Aorta (tissue), 5 donors: ENCODE results near the gene WDR62. TPM values are rescaled to one million over a fixed set of nuclear protein-coding genes. Genes with fewer than 3 reads are reported as not detected.
"Not testable (repeated sequence)": the region's sequence is repeated elsewhere in the genome, so short reads cannot be mapped to it uniquely, and the experiment has no call there.

Experiments
- ATAC-seq: fragments of 200-7000 bp; cut with Tn5 transposase; one replicate; pipeline ENCODE4 v1.9.1; 2022; ENCODE audit warnings: moderate library complexity; ENCODE audit not compliant: low FRiP score
- DNase-seq, 2 donors: peaks; one replicate each; pipeline ENCODE4 v3.0.0-alpha.2; 2020
- H3K27ac ChIP-seq, 2 donors: one replicate each; pipeline ENCODE4 v1.5.1; 2013; ENCODE audit warnings: low read length in 2 of 2, mild to moderate bottlenecking in 2 of 2, moderate library complexity in 2 of 2, control low read depth in 1 of 2, inconsistent platforms in 1 of 2, low read depth in 1 of 2
- H3K27me3 ChIP-seq, 2 donors: one replicate each; pipeline ENCODE4 v1.6.1; 2013; ENCODE audit warnings: control low read depth in 1 of 2, low read length in 1 of 2, mild to moderate bottlenecking in 1 of 2, moderate library complexity in 1 of 2; ENCODE audit not compliant: insufficient read depth in 2 of 2, control insufficient read depth in 1 of 2
- H3K36me3 ChIP-seq, 2 donors: one replicate each; pipeline ENCODE4 v1.6.1; 2013; ENCODE audit warnings: control low read depth in 1 of 2, low read length in 1 of 2, mild to moderate bottlenecking in 1 of 2; ENCODE audit not compliant: insufficient read depth in 2 of 2, control insufficient read depth in 1 of 2
- H3K4me1 ChIP-seq, 2 donors: one replicate each; pipeline ENCODE4 v1.6.1; 2013; ENCODE audit warnings: low read length in 2 of 2, control low read depth in 1 of 2, mild to moderate bottlenecking in 1 of 2, moderate library complexity in 1 of 2; ENCODE audit not compliant: insufficient read depth in 2 of 2, control insufficient read depth in 1 of 2
- H3K4me3 ChIP-seq, 2 donors: one replicate each; pipeline ENCODE4 v1.5.1; 2013; ENCODE audit warnings: low read length in 2 of 2, control low read depth in 1 of 2, mild to moderate bottlenecking in 1 of 2
- H3K9me3 ChIP-seq: one replicate; pipeline ENCODE4 v1.6.1; 2013; ENCODE audit warnings: mild to moderate bottlenecking, low read length; ENCODE audit not compliant: control insufficient read depth
- WGBS, 2 donors: extraction: QIAGEN DNeasy Blood & Tissue Kit; methylation state at CpG; one replicate each; pipeline ENCODE4 v1.1.7; 2013; 5-methylcytosine and 5-hydroxymethylcytosine counted together
- intact Hi-C, 2 donors: fragments of 100-400 bp; cut with DNase I; formaldehyde crosslinking; loops; one replicate each; pipeline versions ENCODE4 v1.14.2 to v1.15.0; 2022
- polyA plus RNA-seq, 2 donors: library from polyadenylated mRNA; stranded (reverse); fragments of 200-250 nt; gene quantifications; one replicate each; pipeline ENCODE4 v1.2.3, GENCODE V29; 2013
- total RNA-seq, 2 donors: library from RNA; stranded (reverse); fragmentation: NEBNext Ultra II Directional; extraction: Animal tissue kit (Norgen Biotek cat#: 25700); gene quantifications; one replicate each; pipeline ENCODE4 v1.2.1, GENCODE V29; 2021
- donor health status: healthy with polysubstance abuse.
- donor health status: Bipolar disorder and iron deficiency.
- donor health status: DM: no; HTN: no; CAD: no.
- donor health status: DM: no; HTN: no; CAD: no.
- donor health status: DM: yes; HTN: yes; CAD: no.

The WDR62 gene
- total and polyA plus RNA-seq, 4 donors, result 0.25 to 1.3 (median 0.35) TPM

- Histone ChIP-seq H3K27me3 (no peaks in the 10 kb centered on the region), H3K9me3 (no peaks in the 10 kb centered on the region), H3K4me3 (peak within 1 kb of the TSS; percentile 48 to 50), H3K4me1 (no peaks in the 10 kb centered on the region), H3K36me3 (no peaks in the 10 kb centered on the region), H3K27ac (peak within 1 kb of the TSS in 1 of 2 donors; percentile 61)
- DNase-seq (peak; percentile 90 to 94), ATAC-seq (peak; percentile 76)
- intact Hi-C loops, result loop anchor here in 1 of 2 donors (2.0 to 5.0 kb wide), 2 partner anchors 61 to 118 kb away; partner anchors contain the start of genes SDHAF1, THAP8 and WDR62
- WGBS, 2 donors, result 2% methylated on average over 59 of the region's 59 CpGs
Observed at GRCh38 chr19:36115453-36116343, 61.0 kb downstream of the WDR62 start, which contains the start of gene TBCB. TBCB (plus strand) TSS chr19:36115468; CDS start chr19:36115561, 93 bp downstream.

- Histone ChIP-seq H3K36me3 (no peaks in the 10 kb centered on the region), H3K27ac (peak overlapping the region in 1 of 2 donors; percentile 60), H3K27me3 (no peaks in the 10 kb centered on the region), H3K4me1 (no peaks in the 10 kb centered on the region), H3K9me3 (no peaks in the 10 kb centered on the region), H3K4me3 (peak overlapping the region; percentile 19 to 48)
- intact Hi-C loops, result loop anchor here in 1 of 2 donors (5.0 kb wide), 1 partner anchor 119 kb away; the partner anchor contains the start of gene SDHAF1
- DNase-seq (no peak), ATAC-seq (no peak)
- WGBS, 2 donors, result 88 to 95% methylated on average over 1 of the region's 1 CpG
Observed at GRCh38 chr19:36116344-36116637, 61.6 kb downstream of the WDR62 start.

GRCh38 chr19:36120092-36120983 is 65.6 kb downstream of the WDR62 start:
- Histone ChIP-seq H3K9me3 (no peaks in the 10 kb centered on the region), H3K4me3 (no peak overlapping the region), H3K27ac (no peak overlapping the region), H3K4me1 (no peaks in the 10 kb centered on the region), H3K27me3 (no peaks in the 10 kb centered on the region), H3K36me3 (peaks cover 2 to 4% of the 10 kb centered on the region in 2 donors)
- DNase-seq, result no peak
- WGBS, 2 donors, result 84 to 87% methylated on average over 26 of the region's 26 CpGs
- intact Hi-C loops, result no loop called here
- peak; percentile 30 for ATAC-seq

- intact Hi-C loops, result no loop called here
- ATAC-seq, result no peak
- H3K9me3 ChIP-seq, result no peaks in the 10 kb centered on the region
- no peaks in the 10 kb centered on the region for H3K27me3 ChIP-seq
- 90 to 91% methylated on average over 16 to 18 of the region's 18 CpGs for WGBS, 2 donors
- no peak for DNase-seq
- no peak overlapping the region for H3K27ac ChIP-seq
- no peak overlapping the region for H3K4me3 ChIP-seq
- peaks cover 2 to 4% of the 10 kb centered on the region in 2 donors for H3K36me3 ChIP-seq
- H3K4me1 ChIP-seq, result no peaks in the 10 kb centered on the region
Observed at GRCh38 chr19:36120984-36121358, 66.3 kb downstream of the WDR62 start.

- no peak for ATAC-seq
- Histone ChIP-seq H3K9me3 (no peaks in the 10 kb centered on the region), H3K4me1 (no peaks in the 10 kb centered on the region), H3K27ac (no peak overlapping the region), H3K27me3 (no peaks in the 10 kb centered on the region), H3K4me3 (no peak overlapping the region), H3K36me3 (peaks cover 2 to 4% of the 10 kb centered on the region in 2 donors)
- intact Hi-C loops, result no loop called here
- DNase-seq, result no peak
- WGBS, 2 donors, result 86 to 90% methylated on average over 41 to 49 of the region's 49 CpGs
Observed at GRCh38 chr19:36121486-36122124, 66.9 kb downstream of the WDR62 start.

GRCh38 chr19:36125557-36125956 is 70.9 kb downstream of the WDR62 start:
- Histone ChIP-seq H3K27ac (no peak overlapping the region), H3K36me3 (peaks cover 2 to 4% of the 10 kb centered on the region in 2 donors), H3K9me3 (no peaks in the 10 kb centered on the region), H3K4me3 (no peak overlapping the region), H3K27me3 (no peaks in the 10 kb centered on the region), H3K4me1 (no peaks in the 10 kb centered on the region)
- DNase-seq, result no peak
- intact Hi-C loops, result no loop called here
- WGBS, 2 donors, result 79 to 83% methylated on average over 9 of the region's 9 CpGs
- ATAC-seq, result no peak

- DNase-seq, result no peak
- Histone ChIP-seq H3K27me3 (no peaks in the 10 kb centered on the region), H3K4me3 (no peak overlapping the region), H3K9me3 (no peaks in the 10 kb centered on the region), H3K4me1 (no peaks in the 10 kb centered on the region), H3K27ac (peak overlapping the region; percentile 52 to 78), H3K36me3 (peaks cover 0 to 4% of the 10 kb centered on the region in 2 donors)
- ATAC-seq, result no peak
- intact Hi-C loops, result loop anchor here in 1 of 2 donors (2.0 kb wide), 1 partner anchor 24 kb away; the partner anchor contains the start of gene COX7A1
- WGBS, 2 donors, result 5 to 12% methylated on average over 10 of the region's 10 CpGs
Observed at GRCh38 chr19:36128392-36128736, 73.7 kb downstream of the WDR62 start.

- H3K36me3 ChIP-seq, H3K4me1 ChIP-seq, intact Hi-C loops, DNase-seq, H3K4me3 ChIP-seq, H3K9me3 ChIP-seq, H3K27ac ChIP-seq, H3K27me3 ChIP-seq, ATAC-seq: not testable (repeated sequence)
- WGBS, 2 donors, result 78 to 79% methylated on average over 6 of the region's 6 CpGs
Observed at GRCh38 chr19:36131221-36131620, 76.5 kb downstream of the WDR62 start.
